Astrocyte (in vitro differentiated cells and primary cell): Measurements from ENCODE around the gene PNPLA2. TPM values are rescaled to one million over a fixed set of nuclear protein-coding genes. Genes with fewer than 3 reads are reported as not detected.

ENCODE experiments used
- DNase-seq: peaks from one replicate; pipeline ENCODE4 v3.0.0-alpha.2; 2010; ENCODE audit warnings: low read depth
- FAIRE-seq: peaks from 2 replicates; lab custom pipeline; 2011; peaks lifted over from hg19 to GRCh38; lab: Jason Lieb, UNC
- H2AFZ ChIP-seq: 2 replicates; pipeline ENCODE4 v1.6.0; 2012; ENCODE audit warnings: low read depth, low read length, inconsistent platforms
- H3K27ac ChIP-seq: 2 replicates; pipeline ENCODE4 v1.5.1; 2011; ENCODE audit warnings: low read depth, low read length, inconsistent platforms
- H3K27me3 ChIP-seq: 2 replicates; pipeline ENCODE4 v1.6.0; 2011; ENCODE audit warnings: low read length, inconsistent platforms; ENCODE audit not compliant: insufficient read depth
- H3K36me3 ChIP-seq: 2 replicates; pipeline ENCODE4 v1.5.1; 2011; ENCODE audit warnings: low read length, inconsistent platforms; ENCODE audit not compliant: insufficient read depth
- H3K4me1 ChIP-seq: 2 replicates; pipeline ENCODE4 v1.5.1; 2011; ENCODE audit warnings: low read length, inconsistent platforms; ENCODE audit not compliant: insufficient read depth
- H3K4me2 ChIP-seq: 2 replicates; pipeline ENCODE4 v1.6.0; 2012; ENCODE audit warnings: low read length, inconsistent platforms
- H3K4me3 ChIP-seq: 2 replicates; pipeline ENCODE4 v1.5.1; 2011; ENCODE audit warnings: low read depth, mild to moderate bottlenecking, low read length, inconsistent platforms; ENCODE audit not compliant: insufficient read depth
- H3K79me2 ChIP-seq: 2 replicates; pipeline ENCODE4 v1.6.0; 2012; ENCODE audit warnings: mild to moderate bottlenecking, low read length, inconsistent platforms; ENCODE audit not compliant: insufficient read depth
- H3K9ac ChIP-seq: 2 replicates; pipeline ENCODE4 v1.6.0; 2012; ENCODE audit warnings: mild to moderate bottlenecking, low read length, inconsistent platforms
- H3K9me3 ChIP-seq: 2 replicates; pipeline ENCODE4 v1.5.1; 2012; ENCODE audit warnings: low read depth, mild to moderate bottlenecking, low read length, inconsistent platforms; ENCODE audit not compliant: insufficient read depth
- H4K20me1 ChIP-seq: 2 replicates; pipeline ENCODE4 v1.6.0; 2012; ENCODE audit warnings: low read length, inconsistent platforms; ENCODE audit not compliant: insufficient read depth
- H3K27ac Mint-ChIP-seq: one replicate; pipeline ENCODE4 v1.8.0; 2021; ENCODE audit warnings: mild to moderate bottlenecking, mixed read lengths; ENCODE audit not compliant: unreplicated experiment
- H3K27me3 Mint-ChIP-seq: one replicate; pipeline ENCODE4 v1.8.0; 2021; ENCODE audit warnings: low read depth, mixed read lengths; ENCODE audit not compliant: unreplicated experiment
- H3K36me3 Mint-ChIP-seq: one replicate; pipeline ENCODE4 v1.8.0; 2021; ENCODE audit warnings: low read depth, mixed read lengths; ENCODE audit not compliant: unreplicated experiment
- H3K4me1 Mint-ChIP-seq: one replicate; pipeline ENCODE4 v1.8.0; 2021; ENCODE audit warnings: low read depth, mixed read lengths; ENCODE audit not compliant: unreplicated experiment
- H3K4me3 Mint-ChIP-seq: one replicate; pipeline ENCODE4 v1.8.0; 2021; ENCODE audit warnings: mild to moderate bottlenecking, moderate library complexity, mixed read lengths; ENCODE audit not compliant: unreplicated experiment
- H3K9me3 Mint-ChIP-seq: one replicate; pipeline ENCODE4 v1.8.0; 2021; ENCODE audit warnings: mild to moderate bottlenecking, mixed read lengths; ENCODE audit not compliant: unreplicated experiment
- CTCF ChIP-seq: IDR thresholded peaks from 2 replicates; pipeline ENCODE4 v1.5.1; 2011; ENCODE audit warnings: low read depth, mild to moderate bottlenecking, inconsistent platforms, low read length, moderate library complexity; ENCODE audit not compliant: insufficient read depth
- EZH2 ChIP-seq: IDR thresholded peaks from 2 replicates; pipeline ENCODE4 v1.6.1; 2012; ENCODE audit warnings: mild to moderate bottlenecking, low read length, inconsistent platforms; ENCODE audit not compliant: insufficient read depth
- total RNA-seq: library from RNA; stranded (reverse); gene quantifications from 2 replicates; pipeline ENCODE4 v1.2.1, GENCODE V29; 2021

Gene PNPLA2
- total RNA-seq, 1 donor from 2014 or later, result 46.8 TPM

GRCh38 chr11:848380-848931 is 29.7 kb downstream of the PNPLA2 start:
- Mint-ChIP-seq H3K27ac (no peak overlapping the region), H3K36me3 (peaks cover 2% of the 10 kb centered on the region), H3K27me3 (no peaks in the 10 kb centered on the region), H3K4me3 (peak overlapping the region; percentile 40), H3K9me3 (no peaks in the 10 kb centered on the region), H3K4me1 (peaks cover 6% of the 10 kb centered on the region)
- H3K9me3 ChIP-seq, result no peaks in the 10 kb centered on the region
- no peak for FAIRE-seq
- no peak for DNase-seq
- no peak overlapping the region for H3K27ac ChIP-seq
- TF ChIP-seq EZH2, result no peak
- TF ChIP-seq CTCF, result peak; percentile 48
- H3K79me2 ChIP-seq, result peaks cover 29% of the 10 kb centered on the region
- no peaks in the 10 kb centered on the region for H3K27me3 ChIP-seq
- H3K36me3 ChIP-seq, result no peaks in the 10 kb centered on the region
- H2AFZ ChIP-seq, result no peak overlapping the region
- peak overlapping the region; percentile 85 for H3K4me2 ChIP-seq
- no peak overlapping the region for H3K9ac ChIP-seq
- peaks cover 42% of the 10 kb centered on the region for H3K4me1 ChIP-seq
- peaks cover 79% of the 10 kb centered on the region for H4K20me1 ChIP-seq
- H3K4me3 ChIP-seq, result no peak overlapping the region

DNA sequence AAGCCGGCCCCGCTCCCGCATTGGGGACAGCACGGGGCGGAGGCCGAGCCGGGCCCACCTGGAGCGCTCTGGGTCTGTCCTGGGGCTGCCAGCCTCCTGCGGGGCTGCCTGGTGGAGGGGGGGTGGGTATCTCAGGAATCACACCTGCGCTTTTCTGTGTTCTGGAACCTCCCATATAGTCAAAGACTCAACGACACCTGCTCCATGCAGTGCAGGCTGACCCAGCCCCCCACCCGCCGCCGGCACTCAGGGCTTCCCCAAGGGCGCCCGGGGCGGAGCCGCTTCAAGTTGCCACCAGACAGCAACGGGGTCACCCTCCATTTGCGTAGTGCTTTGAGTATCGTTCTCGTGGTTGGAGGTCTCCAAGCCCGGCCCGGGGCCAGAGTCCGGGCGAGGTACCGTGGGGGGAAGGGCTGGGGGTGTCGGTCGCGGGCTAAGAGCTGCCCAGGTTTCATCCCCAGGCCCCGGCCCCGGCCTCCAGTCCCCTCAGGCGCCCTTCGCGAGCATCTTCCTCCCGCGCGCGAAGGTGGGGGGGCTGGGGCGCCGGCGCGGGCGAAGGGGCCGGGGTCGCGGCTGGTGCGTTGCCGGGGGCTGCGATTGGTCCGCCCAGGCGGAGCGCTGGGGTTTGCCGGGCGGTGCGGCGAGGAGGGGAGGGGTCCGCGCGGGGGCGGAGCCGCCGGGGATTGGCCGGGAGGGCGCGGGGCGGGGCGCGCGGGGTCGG is 30.6 kb downstream of the PNPLA2 start:
- H4K20me1 ChIP-seq, result peaks cover 87% of the 10 kb centered on the region

More for the DNA sequence above, 30.6 kb downstream of the PNPLA2 start:
- H3K4me3 Mint-ChIP-seq, result peak overlapping the region; percentile 40
- H3K36me3 Mint-ChIP-seq, result peaks cover 2% of the 10 kb centered on the region
- Histone ChIP-seq H3K9me3 (no peaks in the 10 kb centered on the region), H3K4me1 (peaks cover 37% of the 10 kb centered on the region), H3K27me3 (no peaks in the 10 kb centered on the region), H3K4me2 (peak overlapping the region; percentile 85), H3K4me3 (peak overlapping the region; percentile 23), H3K36me3 (no peaks in the 10 kb centered on the region), H2AFZ (no peak overlapping the region), H3K27ac (no peak overlapping the region), H3K79me2 (peaks cover 29% of the 10 kb centered on the region), H3K9ac (no peak overlapping the region)
- no peak overlapping the region for H3K27ac Mint-ChIP-seq
- no peaks in the 10 kb centered on the region for H3K27me3 Mint-ChIP-seq
- FAIRE-seq, result no peak
- no peaks in the 10 kb centered on the region for H3K9me3 Mint-ChIP-seq
- H3K4me1 Mint-ChIP-seq, result peaks cover 6% of the 10 kb centered on the region
- TF ChIP-seq CTCF, result no peak
- TF ChIP-seq EZH2, result no peak
- DNase-seq, result no peak
